Esophagus squamous epithelium (tissue), 5 donors: ENCODE measurements around the gene HOXC10. TPM values are rescaled to one million over a fixed set of nuclear protein-coding genes. Genes with fewer than 3 reads are reported as not detected.

Source experiments
- DNase-seq: peaks from one replicate; lab custom pipeline; 2025; lab: John Stamatoyannopoulos, UW
- H3K27ac ChIP-seq, 4 donors: fragments of 200-600 bp; sonication (generic); one replicate each; pipeline ENCODE4 v1.5.1; 2016 to 2019; ENCODE audit warnings: mild to moderate bottlenecking in 1 of 4
- H3K27me3 ChIP-seq, 4 donors: fragments of 200-600 bp; sonication (generic); 1 replicate in 3 of 4; 2 replicates in 1 of 4; pipeline versions ENCODE4 v1.5.1 to v1.6.0; 2017 to 2021; ENCODE audit warnings: antibody characterized with exemption in 1 of 4
- H3K36me3 ChIP-seq, 3 donors: fragments of 200-600 bp; sonication (generic); one replicate each; pipeline ENCODE4 v1.5.1; 2016 to 2019
- H3K4me1 ChIP-seq, 3 donors: fragments of 200-600 bp; sonication (generic); one replicate each; pipeline ENCODE4 v1.5.1; 2017 to 2019
- H3K4me3 ChIP-seq, 4 donors: fragments of 200-600 bp; sonication (generic); 1 replicate in 3 of 4; 2 replicates in 1 of 4; pipeline ENCODE4 v1.5.1; 2016 to 2019; ENCODE audit warnings: mild to moderate bottlenecking in 2 of 4, moderate library complexity in 1 of 4
- H3K9me3 ChIP-seq, 3 donors: fragments of 200-600 bp; sonication (generic); one replicate each; pipeline ENCODE4 v1.5.1; 2016 to 2019
- POLR2A ChIP-seq, 4 donors: fragments of 450-650 bp; IDR thresholded peaks; one replicate each; pipeline ENCODE4 v1.6.1; 2017; ENCODE audit warnings: antibody characterized with exemption in 4 of 4, mild to moderate bottlenecking in 4 of 4, moderate library complexity in 3 of 4
- WGBS, 2 donors: methylation state at CpG; one replicate each; pipeline ENCODE4 v1.1.5; 2018; 5-methylcytosine and 5-hydroxymethylcytosine counted together
- intact Hi-C: fragments of 100-400 bp; cut with DNase I; formaldehyde crosslinking; loops from one replicate; pipeline ENCODE4 v1.15.0; 2022
- total RNA-seq, 4 donors: library from RNA; depleted of rRNA; stranded (reverse); fragments of >200 nt; gene quantifications; one replicate each; pipeline ENCODE4 v1.1.0, GENCODE V29; 2016
- TF ChIP-seq, protein P1 (sequence below), 6 experiments: fragments of 450-650 bp in 4 of 6; fragments of 200-600 bp in 2 of 6; sonication (generic) in 2 of 6; IDR thresholded peaks; one replicate each; pipeline ENCODE4 v1.5.1; 2016 to 2019; ENCODE audit warnings: antibody characterized with exemption in 6 of 6, mild to moderate bottlenecking in 4 of 6, moderate library complexity in 4 of 6
- donor health status: DM: yes; HTN: yes; CAD: no.

The HOXC10 gene
- total RNA-seq, 4 donors from 2014 or later = 0.31 to 1.3 TPM; not detected in 2

DNA sequence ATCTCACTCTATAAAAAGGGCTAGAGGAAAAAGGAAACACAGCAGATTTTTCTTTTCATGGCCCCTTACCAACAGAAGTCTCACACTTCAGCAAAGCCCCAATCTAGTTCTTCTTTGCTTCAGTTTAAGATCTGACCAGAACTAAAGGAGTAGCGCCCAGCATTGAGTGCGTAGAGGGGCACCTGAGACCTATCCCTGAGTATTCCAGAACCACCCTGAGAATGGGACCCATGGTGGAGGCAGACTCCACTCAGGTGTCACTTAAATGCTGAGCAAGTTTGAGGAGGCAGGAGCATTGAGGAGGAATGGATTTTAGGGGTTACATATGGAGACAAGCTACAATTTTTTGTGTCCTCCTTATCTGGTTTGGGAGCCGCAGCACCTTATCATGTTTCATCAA, 13.8 kb upstream of the HOXC10 start:
- peaks cover 20 to 35% (median 25%) of the 10 kb centered on the region in 3 donors for H3K4me1 ChIP-seq
- 78 to 83% methylated on average over 3 of the region's 3 CpGs for WGBS, 2 donors
- intact Hi-C loops = no loop called here
- no peak overlapping the region for H3K4me3 ChIP-seq
- DNase-seq = no peak
- H3K9me3 ChIP-seq = no peaks in the 10 kb centered on the region
- H3K27ac ChIP-seq = no peak overlapping the region
- H3K27me3 ChIP-seq = peaks cover 25 to 100% (median 87%) of the 10 kb centered on the region in 4 donors
- no peak for TF ChIP-seq POLR2A (IDR thresholded peaks at IDR 0.05)
- TF ChIP-seq, protein P1, sequence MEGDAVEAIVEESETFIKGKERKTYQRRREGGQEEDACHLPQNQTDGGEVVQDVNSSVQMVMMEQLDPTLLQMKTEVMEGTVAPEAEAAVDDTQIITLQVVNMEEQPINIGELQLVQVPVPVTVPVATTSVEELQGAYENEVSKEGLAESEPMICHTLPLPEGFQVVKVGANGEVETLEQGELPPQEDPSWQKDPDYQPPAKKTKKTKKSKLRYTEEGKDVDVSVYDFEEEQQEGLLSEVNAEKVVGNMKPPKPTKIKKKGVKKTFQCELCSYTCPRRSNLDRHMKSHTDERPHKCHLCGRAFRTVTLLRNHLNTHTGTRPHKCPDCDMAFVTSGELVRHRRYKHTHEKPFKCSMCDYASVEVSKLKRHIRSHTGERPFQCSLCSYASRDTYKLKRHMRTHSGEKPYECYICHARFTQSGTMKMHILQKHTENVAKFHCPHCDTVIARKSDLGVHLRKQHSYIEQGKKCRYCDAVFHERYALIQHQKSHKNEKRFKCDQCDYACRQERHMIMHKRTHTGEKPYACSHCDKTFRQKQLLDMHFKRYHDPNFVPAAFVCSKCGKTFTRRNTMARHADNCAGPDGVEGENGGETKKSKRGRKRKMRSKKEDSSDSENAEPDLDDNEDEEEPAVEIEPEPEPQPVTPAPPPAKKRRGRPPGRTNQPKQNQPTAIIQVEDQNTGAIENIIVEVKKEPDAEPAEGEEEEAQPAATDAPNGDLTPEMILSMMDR (IDR thresholded peaks at IDR 0.05) = no peak
- H3K36me3 ChIP-seq = no peaks in the 10 kb centered on the region

DNA sequence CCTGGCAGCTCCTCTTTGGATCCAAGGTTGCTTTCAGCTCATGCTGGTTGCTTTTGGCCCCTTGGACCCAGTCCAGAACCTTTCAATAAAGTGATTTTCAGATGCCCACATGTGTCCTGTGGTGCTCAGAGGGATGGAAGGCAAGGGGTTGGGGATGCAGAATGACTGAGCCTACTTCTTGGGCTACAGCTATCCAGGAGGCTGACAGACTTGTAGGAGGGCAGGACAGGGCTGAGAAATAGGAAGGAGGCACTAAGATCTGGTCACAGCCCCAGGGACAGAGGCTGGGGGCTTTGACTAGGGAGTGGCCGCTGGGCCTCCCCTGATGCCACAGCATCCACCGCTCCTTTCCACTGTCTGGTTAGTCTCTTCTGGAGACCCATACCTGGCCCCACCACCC, 13.3 kb upstream of the HOXC10 start:
- H3K36me3 ChIP-seq = no peaks in the 10 kb centered on the region
- no peak overlapping the region for H3K4me3 ChIP-seq
- peaks cover 24 to 100% (median 87%) of the 10 kb centered on the region in 4 donors for H3K27me3 ChIP-seq
- WGBS, 2 donors = 42 to 80% methylated on average over 2 of the region's 2 CpGs
- TF ChIP-seq POLR2A (IDR thresholded peaks at IDR 0.05) = no peak
- TF ChIP-seq, protein P1 (IDR thresholded peaks at IDR 0.05) = no peak
- no peak overlapping the region for H3K27ac ChIP-seq
- no peak for DNase-seq
- intact Hi-C loops = no loop called here
- peaks cover 20 to 30% (median 21%) of the 10 kb centered on the region in 3 donors for H3K4me1 ChIP-seq
- no peaks in the 10 kb centered on the region for H3K9me3 ChIP-seq

DNA sequence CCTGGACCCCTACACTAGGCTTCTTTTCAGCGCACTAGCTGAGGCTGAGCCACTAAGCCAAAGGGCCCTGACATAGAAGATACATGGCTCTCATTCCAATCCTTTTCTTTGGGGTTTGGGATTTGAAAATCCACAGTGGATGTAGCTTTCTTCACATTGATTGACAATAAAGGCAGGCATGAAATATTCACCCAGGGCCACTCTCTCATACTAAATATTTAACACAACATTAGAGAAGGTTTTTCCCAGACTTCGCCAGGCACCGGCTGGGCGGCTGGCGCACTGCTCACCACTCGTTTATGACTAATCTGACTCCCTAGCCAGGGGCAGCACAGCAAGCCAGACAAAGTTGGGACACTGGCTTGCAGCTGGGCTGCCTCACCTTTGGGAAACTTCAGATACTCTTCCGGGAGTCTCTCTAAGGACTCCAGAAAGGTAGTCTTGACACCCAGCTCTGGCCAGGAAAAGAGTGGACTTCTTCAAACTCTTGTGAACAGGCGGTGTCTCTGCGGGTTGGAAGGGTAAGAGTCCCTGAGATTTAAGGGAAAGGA, 12.7 kb upstream of the HOXC10 start:
- no peak for TF ChIP-seq POLR2A (IDR thresholded peaks at IDR 0.05)
- TF ChIP-seq, protein P1 (IDR thresholded peaks at IDR 0.05) = no peak
- Histone ChIP-seq H3K36me3 (no peaks in the 10 kb centered on the region), H3K9me3 (no peaks in the 10 kb centered on the region), H3K4me3 (no peak overlapping the region), H3K27me3 (peaks cover 29 to 100% (median 86%) of the 10 kb centered on the region in 4 donors), H3K27ac (no peak overlapping the region), H3K4me1 (peaks cover 20 to 28% (median 20%) of the 10 kb centered on the region in 3 donors)
- WGBS, 2 donors = 32 to 34% methylated on average over 8 of the region's 9 CpGs
- no peak for DNase-seq
- intact Hi-C loops = no loop called here

DNA sequence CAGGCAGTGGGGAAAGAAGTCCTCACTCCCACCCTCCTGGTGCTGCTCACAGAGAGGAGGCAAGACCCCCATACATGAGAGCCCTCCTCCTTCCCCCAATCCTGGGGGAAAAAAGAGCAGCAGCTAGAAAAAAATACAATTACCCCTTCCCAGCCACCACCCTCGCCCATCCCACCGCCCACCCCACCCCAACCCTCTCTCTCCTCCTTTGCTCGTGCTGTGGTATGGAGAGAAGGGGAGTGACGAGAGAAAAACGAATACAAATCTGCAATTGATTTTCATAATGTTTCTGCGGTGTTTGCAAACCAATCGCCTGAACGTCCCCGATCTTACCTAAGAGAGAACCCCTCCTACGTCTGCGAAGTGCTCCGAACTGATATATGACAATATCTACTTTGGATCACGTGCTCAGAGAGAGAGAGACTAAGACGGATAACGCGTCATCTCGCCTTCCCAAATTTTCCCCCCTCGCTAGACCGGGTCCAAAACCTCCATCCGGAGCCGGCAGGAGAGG, 12.2 kb upstream of the HOXC10 start, which contains the start of gene HOXC11:
TSS of gene HOXC11 (plus strand) at position 405 of the 514 bp plus-strand sequence. CDS start 116 bp downstream, outside the sequence.
- TF ChIP-seq, protein P1 (IDR thresholded peaks at IDR 0.05) = no peak
- no peak for TF ChIP-seq POLR2A (IDR thresholded peaks at IDR 0.05)
- Histone ChIP-seq H3K36me3 (no peaks in the 10 kb centered on the region), H3K27ac (no peak within 1 kb of the TSS), H3K27me3 (peaks cover 31 to 100% (median 87%) of the 10 kb centered on the region in 4 donors), H3K4me3 (peak within 1 kb of the TSS in 1 of 4 donors; percentile 56), H3K9me3 (no peaks in the 10 kb centered on the region), H3K4me1 (peaks cover 20 to 29% (median 20%) of the 10 kb centered on the region in 3 donors)
- intact Hi-C loops = no loop called here
- 18 to 22% methylated on average over 10 to 20 of the region's 21 CpGs for WGBS, 2 donors
- no peak for DNase-seq
